C4-2B (cell line): Measurements from ENCODE around the gene SLC6A8.

Experiments used
- H3K27ac ChIP-seq: fragments of 450-650 bp; 2 replicates; pipeline ENCODE4 v1.5.1; 2017
- CTCF ChIP-seq: fragments of 450-650 bp; conservative IDR thresholded peaks from 2 replicates; pipeline ENCODE4 v1.5.1; 2017; ENCODE audit warnings: mild to moderate bottlenecking
- ZFX ChIP-seq: fragments of 450-650 bp; IDR thresholded peaks from 2 replicates; pipeline ENCODE4 v1.6.1; 2017

SLC6A8 gene

GRCh38 chrX:153641627-153642026 lies 46.1 kb upstream of the SLC6A8 start:
- no peak overlapping the region for H3K27ac ChIP-seq
- TF ChIP-seq CTCF (no peak), ZFX (no peak)

GRCh38 chrX:153642051-153642654 lies 45.6 kb upstream of the SLC6A8 start:
- H3K27ac ChIP-seq, result no peak overlapping the region
- TF ChIP-seq CTCF (no peak), ZFX (no peak)

DNA sequence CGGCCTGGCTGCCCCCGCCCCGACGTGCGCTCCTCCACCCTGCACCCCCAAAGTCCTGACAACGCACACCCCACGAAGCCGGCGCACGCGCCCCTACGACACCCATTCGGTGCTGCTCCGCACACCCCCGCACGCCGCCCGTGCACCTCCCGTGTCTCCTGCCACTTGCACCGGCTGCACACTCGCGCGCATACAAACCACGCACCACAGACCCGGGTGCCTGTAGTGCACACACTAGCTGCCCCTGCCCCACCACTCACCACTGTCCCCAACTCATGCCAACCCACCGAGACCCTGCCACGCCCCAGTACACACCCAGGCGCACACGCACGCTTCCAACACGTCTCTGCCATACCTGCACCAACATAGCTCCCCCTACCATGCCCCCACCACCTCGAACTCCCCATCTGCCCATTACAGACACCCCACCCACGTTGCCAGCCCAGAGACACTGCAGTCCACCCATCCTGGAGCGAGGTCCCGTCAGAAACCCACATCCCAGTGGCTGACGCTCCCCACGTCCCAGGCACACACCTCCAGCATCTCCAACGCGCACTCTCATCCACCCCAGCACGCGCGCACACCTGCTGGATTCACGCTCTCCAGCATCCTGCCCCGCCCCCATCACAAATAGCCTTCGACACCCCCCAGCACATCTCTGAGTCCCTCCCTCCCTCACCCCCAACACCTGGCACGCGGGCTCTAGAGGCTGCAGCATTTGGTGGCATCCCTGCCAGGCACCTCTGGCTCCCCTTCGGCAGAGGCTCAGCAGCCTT lies 44.9 kb upstream of the SLC6A8 start:
- TF ChIP-seq CTCF (no peak), ZFX (no peak)
- peak overlapping the region; percentile 56 for H3K27ac ChIP-seq

DNA sequence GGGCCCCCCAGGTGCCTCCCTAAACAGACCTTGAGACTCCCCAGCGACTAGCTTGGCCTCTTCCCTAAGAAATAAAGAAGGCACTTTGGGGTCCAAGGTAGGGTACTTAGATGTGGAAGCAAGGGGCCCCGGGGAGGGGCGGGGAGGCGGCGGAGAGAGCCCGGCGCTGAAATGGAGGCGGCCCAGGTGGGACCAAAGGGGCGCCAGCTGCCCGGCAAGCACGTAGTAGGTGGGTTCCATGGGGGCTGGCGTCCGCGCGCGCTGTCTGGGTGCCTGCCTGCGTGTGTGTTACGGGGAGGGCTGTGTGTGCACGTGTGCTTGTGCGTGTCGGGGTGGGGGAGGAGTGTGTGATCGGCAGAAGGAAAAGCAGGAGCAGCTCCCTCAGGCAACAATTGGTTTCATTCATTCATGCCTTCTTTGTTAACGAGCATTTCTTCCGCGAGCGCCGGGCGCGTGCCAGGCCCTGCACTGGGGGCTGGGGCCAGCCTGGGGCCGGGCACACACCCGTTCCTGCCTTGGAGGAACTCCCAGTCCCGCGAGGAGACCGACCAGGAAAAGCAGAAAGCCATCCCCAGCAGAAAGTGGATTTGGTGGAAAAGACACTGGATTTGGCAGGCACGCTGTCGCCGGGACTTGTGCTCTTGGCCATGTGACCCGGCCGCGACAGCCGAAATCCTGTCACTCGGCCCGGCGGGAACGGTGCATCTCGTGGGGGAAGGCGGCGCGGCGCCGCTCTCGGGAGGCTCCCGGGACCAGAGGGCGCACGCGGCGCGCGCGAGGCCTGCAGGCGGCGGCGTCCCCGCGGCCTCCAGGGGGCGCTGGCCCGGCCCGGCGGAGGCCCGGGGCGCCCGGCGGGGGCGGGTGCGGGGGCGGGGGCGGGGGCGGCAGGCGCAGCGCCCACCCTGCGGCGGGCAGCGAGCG lies 44.0 kb upstream of the SLC6A8 start:
- TF ChIP-seq CTCF (peak; percentile 48), ZFX (no peak)
- H3K27ac ChIP-seq, result peak overlapping the region; percentile 56

DNA sequence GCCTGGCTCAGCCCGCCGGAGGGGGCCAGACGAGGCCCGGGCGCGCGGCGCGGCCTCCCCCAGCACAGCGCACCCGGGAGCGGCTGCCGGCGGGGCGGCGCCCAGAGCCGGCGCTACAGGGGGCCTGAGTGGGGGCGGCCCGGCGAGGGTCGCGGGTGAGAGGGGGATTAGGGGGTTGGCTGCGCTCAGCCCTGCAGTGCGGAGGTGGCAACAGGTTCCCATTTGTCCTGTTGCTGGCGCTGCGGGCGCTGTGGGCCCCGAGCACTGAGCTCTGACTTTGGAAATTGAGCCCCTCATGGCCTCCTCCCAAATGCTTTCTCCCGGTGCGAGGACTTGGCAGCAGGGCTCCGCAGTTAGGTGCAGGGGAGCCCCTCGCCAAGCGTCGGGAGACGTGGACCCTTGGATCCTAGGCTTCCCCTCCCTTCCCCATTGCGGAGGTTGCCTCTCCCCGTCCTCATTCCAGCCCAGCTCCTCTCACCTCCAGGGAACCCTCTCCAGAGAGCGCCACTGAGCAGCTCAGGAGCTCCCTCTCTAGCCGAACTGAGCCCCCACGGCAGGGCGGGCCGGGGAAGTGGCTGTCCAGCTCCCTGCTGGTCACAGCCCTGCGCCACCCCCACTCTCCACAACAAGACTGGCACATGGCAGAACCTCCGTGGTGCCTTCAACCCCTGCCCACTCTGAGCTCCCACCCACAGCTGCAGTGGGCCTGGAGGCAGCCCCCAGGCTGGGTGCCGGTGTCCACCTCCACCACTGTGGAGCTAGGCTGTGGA lies 43.2 kb upstream of the SLC6A8 start:
- H3K27ac ChIP-seq, result no peak overlapping the region
- TF ChIP-seq CTCF (peak; percentile 5; the same call in 1 of the 2 replicates), ZFX (no peak)

DNA sequence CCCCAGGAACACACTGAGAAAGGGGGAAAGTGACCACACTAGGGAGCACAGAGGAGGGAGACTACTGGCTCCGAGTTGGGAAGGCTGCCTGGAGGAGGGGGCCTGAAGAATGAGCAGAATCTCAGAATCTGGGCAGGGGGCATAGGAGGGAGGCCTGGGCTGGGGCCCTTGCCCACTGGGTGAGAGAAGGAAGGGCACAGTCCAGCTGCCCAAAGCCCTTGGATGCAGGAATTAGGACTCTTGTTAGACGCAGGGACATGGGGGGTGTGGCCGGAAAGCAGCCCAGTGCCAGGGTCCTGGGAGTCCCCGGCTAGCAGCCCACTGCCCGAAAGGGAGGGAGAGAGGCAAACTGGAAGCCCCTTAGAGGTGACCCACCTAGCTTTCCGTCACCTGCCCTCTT lies 42.6 kb upstream of the SLC6A8 start:
- TF ChIP-seq ZFX (no peak), CTCF (no peak)
- no peak overlapping the region for H3K27ac ChIP-seq
